GM21576 (cell line): ENCODE measurements around the gene PCDHB5.
"Not testable (repeated sequence)": the region's sequence is repeated elsewhere in the genome, so short reads cannot be mapped to it uniquely, and the experiment has no call there.

Source experiments
- ATAC-seq: cut with Tn5 transposase; IDR thresholded peaks from one replicate; pipeline ENCODE4 v1.9.1; 2021; ENCODE audit warnings: mild to moderate bottlenecking, moderate library complexity; ENCODE audit not compliant: unreplicated experiment

The PCDHB5 gene

DNA sequence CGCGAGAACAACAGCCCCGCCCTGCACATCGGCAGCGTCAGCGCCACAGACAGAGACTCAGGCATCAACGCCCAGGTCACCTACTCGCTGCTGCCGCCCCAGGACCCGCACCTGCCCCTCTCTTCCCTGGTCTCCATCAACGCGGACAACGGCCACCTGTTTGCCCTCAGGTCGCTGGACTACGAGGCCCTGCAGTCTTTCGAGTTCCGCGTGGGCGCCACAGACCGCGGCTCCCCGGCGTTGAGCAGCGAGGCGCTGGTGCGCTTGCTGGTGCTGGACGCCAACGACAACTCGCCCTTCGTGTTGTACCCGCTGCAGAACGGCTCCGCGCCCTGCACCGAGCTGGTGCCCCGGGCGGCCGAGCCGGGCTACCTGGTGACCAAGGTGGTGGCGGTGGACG lies 16.6 kb downstream of the PCDHB5 start:
- ATAC-seq, result not testable (repeated sequence)

DNA sequence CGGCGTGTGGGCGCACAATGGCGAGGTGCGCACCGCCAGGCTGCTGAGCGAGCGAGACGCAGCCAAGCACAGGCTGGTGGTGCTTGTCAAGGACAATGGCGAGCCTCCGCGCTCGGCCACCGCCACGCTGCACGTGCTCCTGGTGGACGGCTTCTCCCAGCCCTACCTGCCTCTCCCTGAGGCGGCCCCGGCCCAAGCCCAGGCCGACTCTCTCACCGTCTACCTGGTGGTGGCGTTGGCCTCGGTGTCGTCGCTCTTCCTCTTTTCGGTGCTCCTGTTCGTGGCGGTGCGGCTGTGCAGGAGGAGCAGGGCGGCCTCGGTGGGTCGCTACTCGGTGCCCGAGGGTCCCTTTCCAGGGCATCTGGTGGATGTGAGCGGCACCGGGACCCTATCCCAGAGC lies 17.1 kb downstream of the PCDHB5 start:
- not testable (repeated sequence) for ATAC-seq

DNA sequence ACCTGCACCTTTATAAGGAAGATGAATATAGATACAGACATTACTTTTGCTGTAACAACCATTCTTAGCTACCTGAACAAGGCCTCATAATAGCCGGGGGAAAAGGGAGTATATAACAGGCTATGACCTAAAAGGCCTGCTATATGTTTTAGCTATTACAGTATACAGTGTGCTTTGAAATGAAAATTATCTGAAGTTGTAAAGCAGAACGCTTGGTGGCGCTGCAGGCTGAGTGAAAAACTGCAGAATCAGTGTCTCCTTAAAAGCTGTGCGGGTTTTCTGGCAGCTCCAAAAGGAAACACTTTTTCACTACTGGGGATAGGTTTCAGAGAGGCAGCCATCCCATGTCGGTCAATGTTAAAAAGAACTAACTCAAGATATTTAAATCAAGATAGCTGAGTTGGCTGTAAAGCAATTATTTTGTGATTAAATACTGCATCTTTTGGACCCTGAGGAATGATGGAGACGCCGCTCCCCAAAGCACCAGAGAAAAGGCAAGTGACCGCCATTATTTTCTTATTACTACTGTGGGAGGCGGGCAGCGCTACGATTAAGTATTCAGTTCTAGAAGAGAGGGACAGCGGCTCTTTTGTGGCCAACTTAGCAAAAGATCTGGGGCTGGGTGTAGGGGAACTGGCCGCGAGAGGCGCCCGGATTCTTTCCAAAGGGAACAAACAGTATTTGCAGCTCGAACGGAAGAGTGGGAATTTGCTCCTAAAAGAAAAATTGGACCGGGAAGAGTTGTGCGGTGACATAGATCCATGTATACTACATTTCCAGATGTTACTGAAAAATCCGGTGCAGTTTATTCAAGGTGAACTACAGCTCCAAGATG lies 20.8 kb downstream of the PCDHB5 start:
- no peak for ATAC-seq

DNA sequence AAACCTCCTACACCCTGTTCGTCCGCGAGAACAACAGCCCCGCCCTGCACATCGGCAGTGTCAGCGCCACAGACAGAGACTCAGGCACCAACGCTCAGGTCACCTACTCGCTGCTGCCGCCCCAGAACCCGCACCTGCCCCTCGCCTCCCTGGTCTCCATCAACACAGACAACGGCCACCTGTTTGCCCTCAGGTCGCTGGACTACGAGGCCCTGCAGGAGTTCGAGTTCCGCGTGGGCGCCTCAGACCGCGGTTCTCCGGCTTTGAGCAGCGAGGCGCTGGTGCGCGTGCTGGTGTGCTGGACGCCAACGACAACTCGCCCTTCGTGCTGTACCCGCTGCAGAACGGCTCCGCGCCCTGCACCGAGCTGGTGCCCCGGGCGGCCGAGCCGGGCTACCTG lies 22.4 kb downstream of the PCDHB5 start:
- ATAC-seq, result not testable (repeated sequence)

DNA sequence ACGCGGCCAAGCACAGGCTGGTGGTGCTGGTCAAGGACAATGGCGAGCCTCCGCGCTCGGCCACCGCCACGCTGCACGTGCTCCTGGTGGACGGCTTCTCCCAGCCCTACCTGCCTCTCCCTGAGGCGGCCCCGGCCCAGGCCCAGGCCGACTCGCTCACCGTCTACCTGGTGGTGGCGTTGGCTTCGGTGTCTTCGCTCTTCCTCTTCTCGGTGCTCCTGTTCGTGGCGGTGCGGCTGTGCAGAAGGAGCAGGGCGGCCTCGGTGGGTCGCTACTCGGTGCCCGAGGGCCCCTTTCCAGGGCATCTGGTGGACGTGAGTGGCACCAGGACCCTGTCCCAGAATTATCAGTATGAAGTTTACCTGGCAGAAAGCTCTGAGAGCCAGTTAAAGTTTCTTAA lies 22.9 kb downstream of the PCDHB5 start:
- not testable (repeated sequence) for ATAC-seq

DNA sequence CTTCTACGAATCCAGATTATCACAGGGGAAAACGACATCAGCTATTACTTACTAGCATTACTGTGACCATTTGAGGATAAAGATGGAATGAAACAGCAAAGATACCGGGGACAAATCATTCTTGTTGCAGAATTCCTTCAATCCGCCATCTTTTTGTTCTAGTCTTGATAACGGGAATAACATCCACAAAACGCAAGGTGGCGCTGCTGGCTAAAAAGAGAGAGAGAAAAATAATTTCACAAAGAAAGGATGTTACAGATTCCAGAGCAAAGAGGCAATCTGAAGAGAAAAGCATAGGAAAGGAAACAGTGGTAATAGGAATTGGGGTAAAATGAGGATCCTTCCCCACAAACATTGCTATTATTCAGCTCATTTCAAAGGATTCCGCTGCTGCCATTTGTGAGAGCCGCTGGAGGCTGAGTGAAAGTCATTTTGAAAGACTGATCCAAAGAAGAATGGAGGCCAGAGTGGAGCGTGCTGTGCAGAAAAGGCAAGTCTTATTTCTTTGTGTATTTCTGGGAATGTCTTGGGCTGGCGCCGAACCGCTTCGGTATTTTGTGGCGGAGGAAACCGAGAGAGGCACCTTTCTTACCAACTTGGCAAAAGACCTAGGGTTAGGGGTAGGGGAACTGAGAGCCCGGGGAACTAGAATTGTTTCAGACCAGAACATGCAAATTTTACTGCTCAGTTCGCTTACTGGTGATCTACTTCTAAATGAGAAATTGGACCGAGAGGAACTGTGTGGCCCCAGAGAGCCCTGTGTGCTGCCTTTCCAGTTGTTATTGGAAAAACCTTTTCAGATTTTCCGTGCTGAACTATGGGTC lies 37.6 kb downstream of the PCDHB5 start, which contains the start of gene PCDHB7:
TSS of gene PCDHB7 (plus strand) at position 264 of the 824 bp plus-strand sequence. CDS start at position 456, 192 bp downstream.
- ATAC-seq, result no peak

DNA sequence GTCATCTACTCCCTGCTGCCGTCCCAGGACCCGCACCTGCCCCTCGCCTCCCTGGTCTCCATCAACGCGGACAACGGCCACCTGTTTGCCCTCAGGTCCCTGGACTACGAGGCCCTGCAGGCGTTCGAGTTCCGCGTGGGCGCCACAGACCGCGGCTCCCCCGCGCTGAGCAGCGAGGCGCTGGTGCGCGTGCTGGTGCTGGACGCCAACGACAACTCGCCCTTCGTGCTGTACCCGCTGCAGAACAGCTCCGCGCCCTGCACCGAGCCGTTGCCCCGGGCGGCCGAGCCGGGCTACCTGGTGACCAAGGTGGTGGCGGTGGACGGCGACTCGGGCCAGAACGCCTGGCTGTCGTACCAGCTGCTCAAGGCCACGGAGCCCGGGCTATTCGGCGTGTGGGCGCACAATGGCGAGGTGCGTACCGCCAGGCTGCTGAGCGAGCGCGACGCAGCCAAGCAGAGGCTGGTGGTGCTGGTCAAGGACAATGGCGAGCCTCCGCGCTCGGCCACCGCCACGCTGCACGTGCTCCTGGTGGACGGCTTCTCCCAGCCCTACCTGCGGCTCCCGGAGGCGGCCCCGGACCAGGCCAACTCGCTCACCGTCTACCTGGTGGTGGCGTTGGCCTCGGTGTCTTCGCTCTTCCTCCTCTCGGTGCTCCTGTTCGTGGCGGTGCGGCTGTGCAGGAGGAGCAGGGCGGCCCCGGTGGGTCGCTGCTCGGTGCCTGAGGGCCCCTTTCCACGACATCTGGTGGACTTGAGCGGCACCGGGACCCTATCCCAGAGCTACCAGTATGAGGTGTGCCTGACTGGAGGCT lies 39.5 kb downstream of the PCDHB5 start:
- not testable (repeated sequence) for ATAC-seq

DNA sequence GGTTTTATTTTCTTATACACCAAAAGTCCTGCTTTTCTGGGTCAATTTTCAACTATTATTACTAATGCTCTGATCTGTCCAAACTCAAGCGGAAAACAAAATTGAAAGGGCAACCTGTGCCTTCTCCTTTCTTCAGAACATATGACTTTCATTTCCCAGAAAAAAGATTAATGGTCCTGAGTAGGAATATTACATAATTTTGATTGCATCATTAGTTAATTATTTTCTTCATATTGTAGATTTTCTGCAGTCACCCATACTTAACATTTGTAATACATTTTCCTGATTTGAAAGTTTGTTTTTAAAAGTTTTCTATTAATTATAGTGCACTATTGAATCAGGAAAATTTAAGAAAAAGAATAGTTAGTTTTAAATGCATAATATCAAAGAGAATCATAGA lies 40.9 kb downstream of the PCDHB5 start:
- ATAC-seq, result no peak

DNA sequence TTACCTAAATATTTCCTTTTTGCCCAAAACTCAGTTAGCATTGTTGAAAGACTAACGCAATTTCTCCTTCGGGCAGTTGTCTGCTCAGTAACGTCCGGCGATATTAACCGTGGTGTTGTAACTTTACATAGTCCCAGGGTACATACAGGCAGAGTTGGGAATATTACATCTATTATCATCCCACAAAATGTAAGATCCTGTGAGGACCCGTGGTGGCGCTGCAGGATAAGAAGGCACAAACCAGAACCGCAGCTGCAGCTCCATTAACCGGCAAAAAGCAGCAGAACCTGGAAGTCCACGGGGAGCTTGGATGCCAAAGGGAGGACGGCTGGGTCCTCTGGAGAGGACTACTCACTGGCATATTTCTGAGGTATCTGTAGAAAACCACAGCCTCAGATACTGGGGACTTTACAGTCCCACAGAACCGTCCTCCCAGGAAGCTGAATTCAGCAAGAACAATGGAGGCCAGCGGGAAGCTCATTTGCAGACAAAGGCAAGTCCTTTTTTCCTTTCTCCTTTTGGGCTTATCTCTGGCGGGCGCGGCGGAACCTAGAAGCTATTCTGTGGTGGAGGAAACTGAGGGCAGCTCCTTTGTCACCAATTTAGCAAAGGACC lies 42.7 kb downstream of the PCDHB5 start, which contains the start of gene PCDHB8:
TSS of gene PCDHB8 (plus strand) at position 214 of the 615 bp plus-strand sequence. CDS start at position 459, 245 bp downstream.
- not testable (repeated sequence) for ATAC-seq

DNA sequence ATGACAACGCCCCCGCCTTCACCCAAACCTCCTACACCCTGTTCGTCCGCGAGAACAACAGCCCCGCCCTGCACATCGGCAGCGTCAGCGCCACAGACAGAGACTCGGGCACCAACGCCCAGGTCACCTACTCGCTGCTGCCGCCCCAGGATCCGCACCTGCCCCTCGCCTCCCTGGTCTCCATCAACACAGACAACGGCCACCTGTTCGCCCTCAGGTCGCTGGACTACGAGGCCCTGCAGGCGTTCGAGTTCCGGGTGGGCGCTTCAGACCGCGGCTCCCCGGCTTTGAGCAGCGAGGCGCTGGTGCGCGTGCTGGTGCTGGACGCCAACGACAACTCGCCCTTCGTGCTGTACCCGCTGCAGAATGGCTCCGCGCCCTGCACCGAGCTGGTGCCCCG lies 44.4 kb downstream of the PCDHB5 start:
- not testable (repeated sequence) for ATAC-seq

DNA sequence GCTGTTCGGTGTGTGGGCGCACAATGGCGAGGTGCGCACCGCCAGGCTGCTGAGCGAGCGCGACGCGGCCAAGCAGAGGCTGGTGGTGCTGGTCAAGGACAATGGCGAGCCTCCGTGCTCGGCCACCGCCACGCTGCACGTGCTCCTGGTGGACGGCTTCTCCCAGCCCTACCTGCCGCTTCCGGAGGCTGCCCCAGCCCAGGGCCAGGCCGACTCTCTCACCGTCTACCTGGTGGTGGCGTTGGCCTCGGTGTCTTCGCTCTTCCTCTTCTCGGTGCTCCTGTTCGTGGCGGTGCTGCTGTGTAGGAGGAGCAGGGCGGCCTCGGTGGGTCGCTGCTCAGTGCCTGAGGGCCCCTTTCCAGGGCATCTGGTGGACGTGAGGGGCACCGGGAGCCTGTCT lies 44.9 kb downstream of the PCDHB5 start:
- ATAC-seq, result not testable (repeated sequence)

DNA sequence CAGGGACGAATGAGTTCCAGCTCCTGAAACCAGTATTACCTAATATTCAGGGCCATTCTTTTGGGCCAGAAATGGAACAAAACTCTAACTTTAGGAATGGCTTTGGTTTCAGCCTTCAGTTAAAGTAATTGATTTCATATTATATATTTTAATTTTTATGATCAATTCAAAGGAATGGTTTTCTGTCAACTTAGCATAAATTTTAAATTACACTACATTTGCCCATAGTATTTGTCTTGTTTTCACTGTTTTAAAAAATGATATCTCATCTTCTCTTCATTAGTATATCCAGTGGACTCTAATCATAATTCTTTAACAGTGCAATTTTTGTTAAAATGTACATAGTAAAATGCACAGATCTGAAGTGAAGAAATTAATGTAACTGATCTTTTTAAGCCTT lies 45.3 kb downstream of the PCDHB5 start:
- ATAC-seq, result no peak

DNA sequence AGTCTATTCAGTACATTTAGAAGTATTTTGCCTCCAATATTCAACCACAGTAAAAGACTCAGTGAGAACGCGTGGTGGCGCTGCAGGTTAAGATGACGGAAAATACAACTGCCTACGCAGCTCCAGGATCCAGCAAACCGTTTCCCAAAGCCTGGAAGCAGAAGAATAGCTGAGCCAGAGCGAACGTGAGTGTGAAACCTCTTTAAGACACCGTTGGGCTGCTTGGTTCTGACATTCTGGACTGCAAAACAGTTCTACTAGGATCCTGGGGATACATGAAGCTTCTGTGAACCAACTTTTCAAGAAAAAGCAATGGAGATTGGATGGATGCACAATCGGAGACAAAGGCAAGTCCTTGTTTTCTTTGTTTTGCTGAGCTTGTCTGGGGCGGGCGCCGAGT lies 47.2 kb downstream of the PCDHB5 start, which contains the start of gene PCDHB16:
TSS of gene PCDHB16 (plus strand) at position 140 of the 400 bp plus-strand sequence. CDS start at position 313, 173 bp downstream.
- ATAC-seq, result no peak

DNA sequence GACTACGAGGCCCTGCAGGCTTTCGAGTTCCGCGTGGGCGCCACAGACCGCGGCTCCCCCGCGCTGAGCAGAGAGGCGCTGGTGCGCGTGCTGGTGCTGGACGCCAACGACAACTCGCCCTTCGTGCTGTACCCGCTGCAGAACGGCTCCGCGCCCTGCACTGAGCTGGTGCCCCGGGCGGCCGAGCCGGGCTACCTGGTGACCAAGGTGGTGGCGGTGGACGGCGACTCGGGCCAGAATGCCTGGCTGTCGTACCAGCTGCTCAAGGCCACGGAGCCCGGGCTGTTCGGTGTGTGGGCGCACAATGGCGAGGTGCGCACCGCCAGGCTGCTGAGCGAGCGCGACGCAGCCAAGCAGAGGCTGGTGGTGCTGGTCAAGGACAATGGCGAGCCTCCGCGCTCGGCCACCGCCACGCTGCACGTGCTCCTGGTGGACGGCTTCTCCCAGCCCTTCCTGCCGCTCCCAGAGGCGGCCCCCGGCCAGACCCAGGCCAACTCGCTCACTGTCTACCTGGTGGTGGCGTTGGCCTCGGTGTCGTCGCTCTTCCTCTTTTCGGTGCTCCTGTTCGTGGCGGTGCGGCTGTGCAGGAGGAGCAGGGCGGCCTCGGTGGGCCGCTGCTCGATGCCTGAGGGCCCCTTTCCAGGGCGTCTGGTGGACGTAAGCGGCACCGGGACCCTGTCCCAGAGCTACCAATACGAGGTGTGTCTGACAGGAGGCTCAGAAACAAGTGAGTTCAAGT lies 49.3 kb downstream of the PCDHB5 start:
- ATAC-seq, result not testable (repeated sequence)

DNA sequence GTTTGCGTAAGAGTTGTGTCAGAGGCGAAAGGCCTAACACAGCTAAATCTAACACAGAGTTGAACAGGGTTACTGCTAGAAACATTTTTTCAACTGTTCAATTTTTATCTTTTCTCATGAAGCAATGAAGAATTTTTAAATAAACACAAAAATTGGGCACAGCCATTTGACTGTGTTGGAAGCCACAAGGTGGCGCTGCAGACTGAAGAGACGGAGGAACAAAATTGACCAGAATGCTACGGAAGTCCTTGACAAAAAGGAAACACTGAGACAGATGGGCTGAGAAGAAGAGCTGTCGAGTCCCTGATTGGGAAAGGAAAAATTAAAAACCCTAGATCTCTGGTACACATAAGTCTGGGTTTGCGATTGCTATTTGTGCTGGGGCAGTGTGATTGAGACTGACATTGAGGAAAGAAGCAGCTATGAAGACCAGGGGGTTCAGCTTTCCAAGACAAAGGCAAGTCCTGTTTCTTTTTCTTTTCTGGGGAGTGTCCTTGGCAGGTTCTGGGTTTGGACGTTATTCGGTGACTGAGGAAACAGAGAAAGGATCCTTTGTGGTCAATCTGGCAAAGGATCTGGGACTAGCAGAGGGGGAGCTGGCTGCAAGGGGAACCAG lies 52.0 kb downstream of the PCDHB5 start, which contains the start of gene PCDHB9:
TSS of gene PCDHB9 (plus strand) at position 265 of the 616 bp plus-strand sequence. CDS start at position 423, 158 bp downstream.
- ATAC-seq, result no peak
